ENCODE data around the gene MAFF. TPM values are rescaled to one million over a fixed set of nuclear protein-coding genes. Genes with fewer than 3 reads are reported as not detected.
"Not testable (repeated sequence)": the region's sequence is repeated elsewhere in the genome, so short reads cannot be mapped to it uniquely, and the experiment has no call there.

Gene MAFF
- total and polyA plus RNA-seq, 9 of the 15 experiments (the other 6 are each of a cell fraction or from before 2014, with no cell fraction given) = 0.51 to 8.0 (median 5.4) TPM

DNA sequence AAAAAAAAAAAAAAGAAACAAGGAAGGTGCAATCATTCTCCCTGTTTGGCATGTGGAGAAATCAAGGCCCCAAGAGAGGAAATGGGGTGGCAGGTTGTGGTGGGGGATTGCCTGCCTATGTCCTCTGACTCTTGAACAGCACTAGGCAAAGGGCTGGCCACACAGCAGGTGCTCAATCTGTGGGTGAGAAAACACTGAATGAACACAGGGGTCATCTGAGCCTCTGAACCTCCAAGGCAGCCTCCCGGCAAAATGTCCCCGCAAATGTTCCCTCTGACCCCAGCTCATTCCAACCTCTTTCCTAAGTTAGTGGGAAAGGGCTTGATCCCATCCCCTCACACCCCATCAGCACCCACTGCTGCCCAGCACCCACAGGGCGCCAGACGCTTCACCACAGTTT lies 24.8 kb upstream of the MAFF start:
- Histone ChIP-seq H3K4me1 (replicated peaks in 1 of 2; ENCODE audit: control insufficient read depth in 2 of 2, insufficient read depth in 2 of 2, low read length in 2 of 2) (peaks cover 29 to 47% of the 10 kb centered on the region in 2 experiments), H3K27me3 (ENCODE audit: control insufficient read depth in 2 of 2, insufficient read depth in 2 of 2, low read length in 2 of 2) (no peaks in the 10 kb centered on the region), H3K9me3 (replicated peaks; ENCODE audit: control insufficient read depth, insufficient read depth, low read depth, low read length) (no peaks in the 10 kb centered on the region), H4K20me1 (replicated peaks; ENCODE audit: control insufficient read depth, insufficient read depth, low read length) (no peaks in the 10 kb centered on the region), H3K36me3 (ENCODE audit: control insufficient read depth, insufficient read depth, low read length) (no peaks in the 10 kb centered on the region), H3K79me2 (ENCODE audit: control insufficient read depth, insufficient read depth, low read length) (peaks cover 16% of the 10 kb centered on the region), H3K9me1 (ENCODE audit: control insufficient read depth, insufficient read depth, low read length) (no peaks in the 10 kb centered on the region), H3K27ac (ENCODE audit: extremely low read depth, low read depth, low read length) (no peak overlapping the region), H3K4me3 (no peak overlapping the region), H3K9ac (ENCODE audit: insufficient read depth in 1 of 2, low read depth in 2 of 2, low read length in 2 of 2) (peak overlapping the region in 1 of 2 experiments; percentile 57; a peak in 2 of 4 replicates), H2AFZ (ENCODE audit: low read depth, low read length) (no peak overlapping the region), H3K4me2 (ENCODE audit: insufficient read depth, low read length) (no peak overlapping the region)
- TF ChIP-seq, protein P1, sequence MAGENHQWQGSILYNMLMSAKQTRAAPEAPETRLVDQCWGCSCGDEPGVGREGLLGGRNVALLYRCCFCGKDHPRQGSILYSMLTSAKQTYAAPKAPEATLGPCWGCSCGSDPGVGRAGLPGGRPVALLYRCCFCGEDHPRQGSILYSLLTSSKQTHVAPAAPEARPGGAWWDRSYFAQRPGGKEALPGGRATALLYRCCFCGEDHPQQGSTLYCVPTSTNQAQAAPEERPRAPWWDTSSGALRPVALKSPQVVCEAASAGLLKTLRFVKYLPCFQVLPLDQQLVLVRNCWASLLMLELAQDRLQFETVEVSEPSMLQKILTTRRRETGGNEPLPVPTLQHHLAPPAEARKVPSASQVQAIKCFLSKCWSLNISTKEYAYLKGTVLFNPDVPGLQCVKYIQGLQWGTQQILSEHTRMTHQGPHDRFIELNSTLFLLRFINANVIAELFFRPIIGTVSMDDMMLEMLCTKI (IDR thresholded peaks at IDR 0.05; ENCODE audit: partially characterized antibody) = no peak
- no peak for TF ChIP-seq CHCHD3 (CRISPR knock-in tag; IDR thresholded peaks at IDR 0.05)
- TF ChIP-seq HMG20A (CRISPR knock-in tag; conservative IDR thresholded peaks at IDR 0.05) = no peak
- no peak for TF ChIP-seq SMARCC2 (IDR thresholded peaks at IDR 0.05; ENCODE audit: low read depth)
- ChIA-PET CTCF (ENCODE audit: low intra/inter-chr PET ratio) (no interaction called here), POLR2A (interaction anchor here (1.7 to 3.0 kb wide), 2 partner anchors 10 to 13 kb away, joined by 5 to 16 read pairs; no protein-coding TSS in a partner anchor)
- in situ Hi-C loops (cut with MboI) (no loop called here), intact Hi-C loops (cut with micrococcal nuclease) (no loop called here)
- FAIRE-seq = no peak
- no TSS peak for BruUV-seq (replicated peaks)
- no peak for DNase-seq (ENCODE audit: extremely low read depth in 1 of 4, low spot score in 3 of 4)
- WGBS (ENCODE audit: insufficient coverage, low coverage, missing lambda C conversion rate) = 89% methylated on average over 3 of the region's 4 CpGs
- ATAC-seq = no peak

DNA sequence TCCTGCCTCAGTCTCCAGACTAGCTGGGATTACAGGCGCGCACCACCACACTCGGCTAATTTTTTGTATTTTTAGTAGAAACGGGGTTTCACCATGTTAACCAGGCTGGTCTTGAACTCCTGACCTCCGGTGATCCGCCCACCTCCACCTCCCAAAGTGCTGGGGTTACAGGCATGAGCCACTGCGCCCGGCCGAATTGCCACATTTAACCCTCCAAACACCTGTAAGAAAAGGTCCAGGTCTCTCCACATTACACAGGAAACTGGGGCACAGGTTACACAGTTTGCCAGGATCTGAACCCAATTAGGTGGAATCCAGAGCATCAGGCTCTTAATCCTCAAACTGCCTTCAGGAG lies 24.2 kb upstream of the MAFF start:
- POLR2A ChIA-PET = interaction anchor here (0.7 to 3.0 kb wide), 2 partner anchors 11 to 17 kb away, joined by 3 to 16 read pairs; no protein-coding TSS in a partner anchor
- H3K27ac ChIP-seq (ENCODE audit: extremely low read depth, low read depth, low read length) = peak overlapping the region; percentile 57; the same call in 2 of the 3 replicates
- 0 out of 2 replicates have a peak overlapping the region, but pooled peaks have one; percentile 37 for H3K4me2 ChIP-seq (ENCODE audit: insufficient read depth, low read length)

More for the DNA sequence above, 24.2 kb upstream of the MAFF start:
- intact Hi-C loops (cut with micrococcal nuclease); ATAC-seq; H3K9me3 ChIP-seq (replicated peaks; ENCODE audit: control insufficient read depth, insufficient read depth, low read depth, low read length); CTCF ChIA-PET (ENCODE audit: low intra/inter-chr PET ratio); in situ Hi-C loops (cut with MboI); H3K9me1 ChIP-seq (ENCODE audit: control insufficient read depth, insufficient read depth, low read length); H3K4me3 ChIP-seq; H3K36me3 ChIP-seq (ENCODE audit: control insufficient read depth, insufficient read depth, low read length); H4K20me1 ChIP-seq (replicated peaks; ENCODE audit: control insufficient read depth, insufficient read depth, low read length); FAIRE-seq; H3K27me3 ChIP-seq (ENCODE audit: control insufficient read depth in 2 of 2, insufficient read depth in 2 of 2, low read length in 2 of 2); BruUV-seq (replicated peaks); DNase-seq (ENCODE audit: extremely low read depth in 1 of 4, low spot score in 3 of 4): not testable (repeated sequence)
- Histone ChIP-seq H3K4me1 (replicated peaks in 1 of 2; ENCODE audit: control insufficient read depth in 2 of 2, insufficient read depth in 2 of 2, low read length in 2 of 2) (peaks cover 29 to 49% of the 10 kb centered on the region in 2 experiments), H3K9ac (ENCODE audit: insufficient read depth in 1 of 2, low read depth in 2 of 2, low read length in 2 of 2) (peak overlapping the region; percentile 51 to 70; a peak in 3 of 4 replicates), H3K79me2 (ENCODE audit: control insufficient read depth, insufficient read depth, low read length) (peaks cover 16% of the 10 kb centered on the region), H2AFZ (ENCODE audit: low read depth, low read length) (peak overlapping the region; percentile 64)
- 63% methylated on average over 4 of the region's 9 CpGs for WGBS (ENCODE audit: insufficient coverage, low coverage, missing lambda C conversion rate)
- TF ChIP-seq ZNF589 (CRISPR knock-in tag; IDR thresholded peaks at IDR 0.05; ENCODE audit: low read depth) = peak; percentile 32; the same call in 1 of the 2 replicates
- 0 out of 2 replicates have a peak, but pooled peaks have one; percentile 21 for TF ChIP-seq EGR1 (conservative IDR thresholded peaks at IDR 0.05)
